Stimulated activated CD4-positive, alpha-beta T cell treated with anti-CD3 and anti-CD28 coated beads, Interleukin-1b, Interleukin-23, amount 100 ng/mL, for 24 hours (primary cell): Measurements from ENCODE around the gene ITPR1.
"Not testable (repeated sequence)": the region's sequence is repeated elsewhere in the genome, so short reads cannot be mapped to it uniquely, and the experiment has no call there.

Source experiments
- DNase-seq, 4 experiments: peaks; one replicate each; pipeline ENCODE4 v3.0.0-alpha.2; 2020; ENCODE audit warnings: low read depth in 4 of 4, low spot score in 1 of 4

ITPR1 gene

GRCh38 chr3:4753073-4753691 is 260.0 kb downstream of the ITPR1 start:
- DNase-seq: no peak

GRCh38 chr3:4754180-4755086 is 261.3 kb downstream of the ITPR1 start:
- no peak for DNase-seq

- no peak for DNase-seq
Measured at GRCh38 chr3:4755566-4755965, 262.4 kb downstream of the ITPR1 start.

GRCh38 chr3:4756057-4756775 is 263.1 kb downstream of the ITPR1 start:
- no peak for DNase-seq

- DNase-seq: no peak
Measured at GRCh38 chr3:4756855-4757574, 263.9 kb downstream of the ITPR1 start.

- DNase-seq: no peak
Measured at GRCh38 chr3:4757575-4758248, 264.6 kb downstream of the ITPR1 start.

GRCh38 chr3:4758249-4758860 is 265.2 kb downstream of the ITPR1 start:
- no peak for DNase-seq

- DNase-seq: no peak
Measured at GRCh38 chr3:4758957-4759656, 266.0 kb downstream of the ITPR1 start.

GRCh38 chr3:4759689-4760312 is 266.7 kb downstream of the ITPR1 start:
- no peak for DNase-seq

- no peak for DNase-seq
Measured at GRCh38 chr3:4761759-4762158, 268.6 kb downstream of the ITPR1 start.

- DNase-seq: not testable (repeated sequence)
Measured at GRCh38 chr3:4762481-4763230, 269.5 kb downstream of the ITPR1 start.

GRCh38 chr3:4763604-4764247 is 270.6 kb downstream of the ITPR1 start:
- DNase-seq: no peak

- DNase-seq: no peak
Measured at GRCh38 chr3:4765212-4765611, 272.1 kb downstream of the ITPR1 start.

GRCh38 chr3:4766263-4766662 is 273.1 kb downstream of the ITPR1 start:
- DNase-seq: no peak

- DNase-seq: no peak
Measured at GRCh38 chr3:4766716-4767499, 273.8 kb downstream of the ITPR1 start.

GRCh38 chr3:4768021-4768420 is 274.9 kb downstream of the ITPR1 start:
- DNase-seq: no peak

- no peak for DNase-seq
Measured at GRCh38 chr3:4768521-4768920, 275.4 kb downstream of the ITPR1 start.
